K562 (cell line): Measurements from ENCODE around the gene ADCY1. TPM values are rescaled to one million over a fixed set of nuclear protein-coding genes. Genes with fewer than 3 reads are reported as not detected.

Experiments
- ATAC-seq: fragments of 200-7000 bp; cut with Tn5 transposase; 3 replicates; pipeline ENCODE4 v1.9.1; 2020; ENCODE audit warnings: moderate library complexity
- BruUV-seq: library from RNA; stranded (reverse); fragments of 400-500 nt; replicated peaks from 2 replicates; lab custom pipeline; 2021; lab: Mats Ljungman, UMichigan
- CTCF ChIA-PET: fragments of 300-600 bp; formaldehyde crosslinking; extraction: SDS; loops from one replicate; lab custom pipeline; 2021; ENCODE audit warnings: low intra/inter-chr PET ratio; lab: Yijun Ruan, JAX
- POLR2A ChIA-PET: fragments of 300-600, 350-650 bp; sonication (Branson Sonifier 250); formaldehyde crosslinking; extraction: SDS; loops from one replicate; lab custom pipeline; 2021; ENCODE audit warnings: antibody characterized with exemption, inconsistent platforms; lab: Yijun Ruan, JAX
- DNase-seq, 4 experiments: peaks; one replicate each; pipeline versions ENCODE4 v3.0.0 to v3.0.0-alpha.2; 2011 to 2018; ENCODE audit warnings: low spot score in 3 of 4, mixed read lengths in 3 of 4; ENCODE audit errors: extremely low read depth in 1 of 4
- FAIRE-seq: peaks from 2 replicates; lab custom pipeline; 2011; peaks lifted over from hg19 to GRCh38; lab: Jason Lieb, UNC
- H2AFZ ChIP-seq: 2 replicates; pipeline ENCODE4 v1.6.0; 2011; ENCODE audit warnings: low read depth, low read length, control low read depth, inconsistent platforms
- H3K27ac ChIP-seq: fragments of 200-600 bp; 3 replicates; pipeline ENCODE4 v1.8.0; 2011; ENCODE audit warnings: low read depth, mild to moderate bottlenecking, control low read depth, inconsistent platforms, low read length, moderate library complexity, mixed read lengths; ENCODE audit errors: extremely low read depth
- H3K27me3 ChIP-seq, 2 experiments: fragments of 300-600 bp in 1 of 2; 2 replicates in 1 of 2; 3 replicates in 1 of 2; pipeline versions ENCODE4 v1.6.0 to v1.8.0; 2011; ENCODE audit warnings: inconsistent platforms in 2 of 2, low read length in 2 of 2, mild to moderate bottlenecking in 1 of 2, mixed read lengths in 1 of 2, moderate library complexity in 1 of 2; ENCODE audit not compliant: control insufficient read depth in 2 of 2, insufficient read depth in 2 of 2
- H3K36me3 ChIP-seq: fragments of 300-600 bp; 3 replicates; pipeline ENCODE4 v1.8.0; 2011; ENCODE audit warnings: mild to moderate bottlenecking, low read length, inconsistent platforms; ENCODE audit not compliant: control insufficient read depth, insufficient read depth
- H3K4me1 ChIP-seq, 2 experiments: fragments of 200-600 bp in 1 of 2; replicated peaks in 1 of 2; 2 replicates in 1 of 2; 3 replicates in 1 of 2; pipeline versions ENCODE4 v1.5.1 to v1.8.0; 2011; ENCODE audit warnings: inconsistent platforms in 2 of 2, low read length in 2 of 2, mild to moderate bottlenecking in 1 of 2, mixed read lengths in 1 of 2, moderate library complexity in 1 of 2; ENCODE audit not compliant: control insufficient read depth in 2 of 2, insufficient read depth in 2 of 2
- H3K4me2 ChIP-seq: 2 replicates; pipeline ENCODE4 v1.6.1; 2011; ENCODE audit warnings: low read length, control low read depth, inconsistent platforms, mixed read lengths; ENCODE audit not compliant: insufficient read depth
- H3K4me3 ChIP-seq: fragments of 200-600 bp; sonication (generic), shearing (Covaris generic); 2 replicates; pipeline ENCODE4 v1.5.1; 2016; ENCODE audit warnings: control low read depth, inconsistent platforms
- H3K79me2 ChIP-seq: fragments of 200-600 bp; 3 replicates; pipeline ENCODE4 v1.8.0; 2011; ENCODE audit warnings: low read length, inconsistent platforms; ENCODE audit not compliant: control insufficient read depth, insufficient read depth
- H3K9ac ChIP-seq, 2 experiments: 2 replicates each; pipeline versions ENCODE4 v1.6.0 to v1.6.1; 2011; ENCODE audit warnings: low read depth in 2 of 2, low read length in 2 of 2, control low read depth in 1 of 2, inconsistent platforms in 1 of 2, mild to moderate bottlenecking in 1 of 2, mixed read lengths in 1 of 2; ENCODE audit not compliant: insufficient read depth in 1 of 2
- H3K9me1 ChIP-seq: one replicate; pipeline ENCODE4 v1.6.0; 2011; ENCODE audit warnings: inconsistent platforms, mild to moderate bottlenecking, low read length, moderate library complexity; ENCODE audit not compliant: control insufficient read depth, insufficient read depth
- H3K9me3 ChIP-seq: replicated peaks from 2 replicates; pipeline ENCODE4 v1.5.1; 2011; ENCODE audit warnings: low read depth, low read length, inconsistent platforms; ENCODE audit not compliant: control insufficient read depth, insufficient read depth
- H4K20me1 ChIP-seq: replicated peaks from 2 replicates; pipeline ENCODE4 v1.6.1; 2011; ENCODE audit warnings: low read length, inconsistent platforms, mixed read lengths; ENCODE audit not compliant: control insufficient read depth, insufficient read depth
- ERF ChIP-seq: fragments of 450-650 bp; formaldehyde crosslinking; IDR thresholded peaks from 2 replicates; pipeline ENCODE4 v1.4.0; 2020; ENCODE audit warnings: mild to moderate bottlenecking, mixed read lengths
- ILF3 ChIP-seq: fragments of 450-650 bp; IDR thresholded peaks from 2 replicates; pipeline ENCODE4 v1.6.1; 2018; ENCODE audit warnings: antibody characterized with exemption, mild to moderate bottlenecking, moderate library complexity, borderline replicate concordance
- NFATC3 ChIP-seq: fragments of 450-650 bp; IDR thresholded peaks from 2 replicates; pipeline ENCODE4 v1.6.1; 2017; ENCODE audit warnings: mild to moderate bottlenecking
- POLR2A ChIP-seq: fragments of 450-650 bp; conservative IDR thresholded peaks from 2 replicates; pipeline ENCODE4 v1.6.1; 2016
- POLR3A ChIP-seq: IDR thresholded peaks from 2 replicates; pipeline ENCODE4 v1.6.1; 2011; ENCODE audit warnings: borderline replicate concordance, mild to moderate bottlenecking, moderate library complexity; ENCODE audit not compliant: insufficient read length, insufficient read depth; ENCODE audit errors: extremely low read depth
- RNF2 ChIP-seq: sonication (generic); IDR thresholded peaks from 2 replicates; pipeline ENCODE4 v1.6.1; 2016
- SNIP1 ChIP-seq: fragments of 450-650 bp; IDR thresholded peaks from 2 replicates; pipeline ENCODE4 v1.7.1; 2017; ENCODE audit warnings: low read depth, mild to moderate bottlenecking
- ZBTB17 ChIP-seq: fragments of 450-650 bp; formaldehyde crosslinking; IDR thresholded peaks from 2 replicates; pipeline ENCODE4 v1.4.0; 2020; ENCODE audit warnings: mild to moderate bottlenecking
- ZNF436 ChIP-seq: fragments of 250-450, 450-650 bp; sonication (Bioruptor Pico); formaldehyde crosslinking; IDR thresholded peaks from 2 replicates; pipeline ENCODE4 v1.7.0; 2020; ENCODE audit warnings: mild to moderate bottlenecking
- ZNF717 ChIP-seq: fragments of 250-450 bp; sonication (Bioruptor Pico); IDR thresholded peaks from 2 replicates; pipeline ENCODE4 v1.5.0; 2021
- WGBS: fragments of 100-300 bp; shearing (Covaris generic); methylation state at CpG from one replicate; pipeline ENCODE4 v1.1.6; 2016; ENCODE audit warnings: low coverage, mixed read lengths; ENCODE audit not compliant: insufficient coverage; ENCODE audit errors: missing lambda C conversion rate; 5-methylcytosine and 5-hydroxymethylcytosine counted together
- in situ Hi-C: fragments of 300-500 bp; cut with MboI; formaldehyde crosslinking; loops from 4 replicates; pipeline ENCODE4 v1.15.0; 2018; ENCODE audit warnings: inconsistent platforms, mixed read lengths
- intact Hi-C: fragments of 100-400 bp; cut with micrococcal nuclease; formaldehyde crosslinking; loops from 2 replicates; pipeline ENCODE4 v1.14.2; 2022
- polyA plus RNA-seq, 8 experiments: library from polyadenylated mRNA; depleted of rRNA in 4 of 8; stranded (reverse) in 5 of 8; unstranded in 3 of 8; fragments of >200 nt; fragmentation: Nextera tagmentation in 2 of 8; fragmentation: Illumina TruSeq in 1 of 8; extraction: Ambion mirVana in 2 of 8; extraction: Trizol in 1 of 8; gene quantifications; 2 replicates each; pipeline versions ENCODE4 v1.2.1 to v1.2.3, GENCODE V29; 2011 to 2014; ENCODE audit warnings: inconsistent platforms in 1 of 8, missing spikeins in 1 of 8
- total RNA-seq, 7 experiments: library from RNA; depleted of rRNA in 6 of 7; stranded (reverse); fragments of >200 nt in 6 of 7; fragmentation: Illumina TruSeq in 2 of 7; extraction: Trizol in 2 of 7; gene quantifications; 2 replicates each; pipeline versions ENCODE4 v1.2.1 to v1.2.3, GENCODE V29; 2011 to 2021; ENCODE audit warnings: low replicate concordance in 1 of 7
- TF ChIP-seq, protein P1 (sequence below), 2 experiments: fragments of 250-450 bp in 1 of 2; fragments of 450-650 bp in 1 of 2; sonication (Bioruptor Pico) in 1 of 2; IDR thresholded peaks; 2 replicates each; pipeline versions ENCODE4 v1.6.1 to v1.8.0; 2016 to 2021; ENCODE audit warnings: mild to moderate bottlenecking in 2 of 2, moderate library complexity in 2 of 2, missing compliant biosample characterization in 1 of 2, missing genetic modification characterization in 1 of 2
- TF ChIP-seq, protein P2 (sequence below): IDR thresholded peaks from 2 replicates; pipeline ENCODE4 v1.6.1; 2014; ENCODE audit warnings: antibody characterized with exemption

The ADCY1 gene
- total and polyA plus RNA-seq, 9 of the 15 experiments (the other 6 are each of a cell fraction or from before 2014, with no cell fraction given) = under 0.01 to 0.18 (median 0.10) TPM; not detected in 4

DNA sequence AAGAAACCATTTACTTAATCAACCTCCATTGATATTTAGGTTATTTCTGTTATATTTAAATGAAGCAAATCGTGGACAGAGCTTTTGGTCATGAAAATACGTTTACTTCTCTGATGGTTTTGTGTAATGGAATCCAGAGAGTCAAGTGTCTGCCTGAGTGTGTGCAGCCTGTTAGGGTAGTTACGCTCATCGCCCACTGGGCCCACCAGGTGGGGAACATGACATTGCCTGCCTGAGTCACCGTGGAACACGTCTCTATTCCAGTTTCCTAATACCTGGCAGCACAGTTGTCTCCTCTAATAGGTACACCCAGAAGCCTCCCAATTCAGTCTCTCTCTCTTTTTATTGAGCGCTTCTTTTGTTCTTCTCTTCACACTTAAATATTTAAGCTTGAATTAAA is 91.0 kb downstream of the ADCY1 start:
- H3K36me3 ChIP-seq = no peaks in the 10 kb centered on the region
- no peaks in the 10 kb centered on the region for H3K9me3 ChIP-seq
- TF ChIP-seq ILF3 (no peak), POLR3A (no peak), NFATC3 (no peak), ZNF436 (no peak), POLR2A (no peak), ZNF717 (CRISPR knock-in tag) (no peak), ERF (no peak), ZBTB17 (CRISPR knock-in tag) (no peak), SNIP1 (no peak), RNF2 (no peak)
- TF ChIP-seq, protein P1, sequence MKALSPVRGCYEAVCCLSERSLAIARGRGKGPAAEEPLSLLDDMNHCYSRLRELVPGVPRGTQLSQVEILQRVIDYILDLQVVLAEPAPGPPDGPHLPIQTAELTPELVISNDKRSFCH (CRISPR knock-in tag; IDR thresholded peaks at IDR 0.05) = no peak
- TF ChIP-seq, protein P1 (tag; IDR thresholded peaks at IDR 0.05) = no peak
- TF ChIP-seq, protein P2, sequence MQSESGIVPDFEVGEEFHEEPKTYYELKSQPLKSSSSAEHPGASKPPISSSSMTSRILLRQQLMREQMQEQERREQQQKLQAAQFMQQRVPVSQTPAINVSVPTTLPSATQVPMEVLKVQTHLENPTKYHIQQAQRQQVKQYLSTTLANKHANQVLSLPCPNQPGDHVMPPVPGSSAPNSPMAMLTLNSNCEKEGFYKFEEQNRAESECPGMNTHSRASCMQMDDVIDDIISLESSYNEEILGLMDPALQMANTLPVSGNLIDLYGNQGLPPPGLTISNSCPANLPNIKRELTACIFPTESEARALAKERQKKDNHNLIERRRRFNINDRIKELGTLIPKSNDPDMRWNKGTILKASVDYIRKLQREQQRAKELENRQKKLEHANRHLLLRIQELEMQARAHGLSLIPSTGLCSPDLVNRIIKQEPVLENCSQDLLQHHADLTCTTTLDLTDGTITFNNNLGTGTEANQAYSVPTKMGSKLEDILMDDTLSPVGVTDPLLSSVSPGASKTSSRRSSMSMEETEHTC = no peak
- WGBS = 0% methylated on average over 7 of the region's 7 CpGs
- intact Hi-C loops (no loop called here), in situ Hi-C loops (no loop called here)
- H3K79me2 ChIP-seq = no peaks in the 10 kb centered on the region
- no peak overlapping the region for H3K9ac ChIP-seq
- ChIA-PET CTCF (no interaction called here), POLR2A (no interaction called here)
- FAIRE-seq = no peak
- H2AFZ ChIP-seq = no peak overlapping the region
- no peak overlapping the region for H3K4me2 ChIP-seq
- H3K4me1 ChIP-seq = no peaks in the 10 kb centered on the region
- H3K9me1 ChIP-seq = no peaks in the 10 kb centered on the region
- BruUV-seq = no TSS peak
- no peak for DNase-seq
- H3K27me3 ChIP-seq = peaks cover 0 to 19% of the 10 kb centered on the region in 2 experiments; a peak in 2 of 5 replicates
- no peaks in the 10 kb centered on the region; the same call in 1 of the 2 replicates for H4K20me1 ChIP-seq
- no peak overlapping the region for H3K27ac ChIP-seq
- H3K4me3 ChIP-seq = no peak overlapping the region
- ATAC-seq = no peak
